ENCODE data around the gene OPN4.

Gene OPN4

DNA sequence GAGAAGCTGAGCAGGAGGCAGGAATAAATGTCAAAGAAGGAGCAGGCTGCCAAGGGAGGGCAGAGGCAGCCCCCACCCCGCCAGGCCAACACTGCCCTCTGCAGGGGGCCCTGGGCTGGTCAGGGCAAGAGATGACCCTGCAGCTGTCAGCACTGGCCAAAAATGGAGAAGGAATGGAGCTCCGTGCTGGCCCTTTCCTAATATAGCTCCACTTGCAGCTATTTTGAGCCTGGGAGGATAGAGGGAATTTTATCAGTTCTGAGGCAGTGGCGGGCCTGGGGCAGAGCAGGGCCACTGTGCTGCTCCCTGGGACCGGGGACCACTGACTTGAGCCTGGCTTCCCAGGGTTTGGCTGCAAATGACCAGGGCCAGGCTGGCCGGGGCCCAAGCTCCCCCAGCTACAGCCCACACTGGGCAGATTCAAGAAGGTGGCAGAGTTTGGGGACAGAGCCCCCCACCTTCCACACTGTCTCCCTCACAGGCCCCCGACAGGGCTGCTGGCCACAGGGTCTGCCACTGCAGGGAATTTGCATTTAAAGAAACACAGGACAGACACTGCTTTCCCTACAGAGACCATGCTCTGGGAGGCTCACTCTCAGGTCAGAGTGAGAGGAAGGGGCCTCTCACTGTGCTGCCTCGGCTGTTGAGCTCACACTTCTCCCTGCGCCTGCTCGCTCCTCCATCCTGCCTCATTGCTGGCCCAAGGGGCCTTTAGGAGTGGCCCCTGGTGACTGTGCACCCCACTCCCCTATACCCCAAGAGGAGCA, 30.2 kb downstream of the OPN4 start:
- DNase-seq: no peak

DNA sequence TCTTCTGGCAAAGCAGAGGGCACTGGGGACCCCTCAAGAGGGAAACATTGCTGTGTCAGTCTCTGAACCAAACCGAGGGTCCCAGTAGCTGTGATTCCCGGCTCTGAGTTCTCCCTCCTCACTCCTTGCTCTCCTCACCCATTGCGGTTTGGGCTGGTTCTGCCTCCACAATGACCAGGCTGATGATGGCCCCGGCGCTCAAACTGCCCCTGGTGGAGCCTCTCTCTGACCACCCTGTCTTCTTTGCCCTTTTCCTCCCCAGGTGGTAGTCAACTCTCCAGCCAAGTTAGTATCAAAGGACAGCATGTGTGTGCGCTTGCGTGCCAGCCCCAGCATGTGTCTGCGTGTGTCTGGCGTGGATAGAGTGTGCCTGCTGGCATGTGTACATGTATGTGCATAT, 31.1 kb downstream of the OPN4 start:
- DNase-seq: no peak

DNA sequence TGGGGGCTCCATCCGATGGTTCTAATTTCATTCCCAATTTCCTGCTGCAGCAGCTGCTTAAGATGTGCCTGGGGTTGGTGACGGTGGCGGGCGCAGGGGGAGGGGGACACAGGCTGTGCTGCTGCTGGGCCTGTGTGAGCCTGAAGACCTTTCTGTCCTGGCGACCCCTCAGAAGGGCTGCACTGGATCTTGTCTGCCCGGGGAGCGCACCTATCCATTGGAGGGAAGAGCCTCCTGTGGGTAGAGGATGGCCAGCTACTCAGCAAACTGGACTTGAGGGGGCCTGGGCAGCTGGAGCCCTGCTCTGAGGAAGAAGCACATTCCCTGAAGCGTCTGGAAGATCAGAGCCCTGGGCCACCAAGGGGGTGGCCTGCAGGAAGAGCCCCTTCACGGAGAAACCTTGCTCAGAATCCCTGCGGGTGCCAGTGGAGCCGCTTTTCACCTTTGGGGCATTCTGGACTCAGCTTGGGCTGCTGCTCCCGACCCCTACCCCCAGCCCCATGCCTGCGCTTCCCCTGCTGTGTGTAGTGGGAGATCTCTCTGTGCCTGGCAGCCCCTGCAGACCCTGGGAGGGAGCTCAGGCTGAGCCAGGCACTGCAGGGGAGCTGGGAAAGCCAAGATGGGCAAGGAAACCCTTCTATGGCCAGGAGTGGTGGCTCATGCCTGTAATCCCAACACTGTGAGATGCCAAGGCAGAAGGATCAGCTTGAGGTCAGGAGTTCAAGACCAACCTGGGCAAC, 31.7 kb downstream of the OPN4 start:
- DNase-seq: no peak

DNA sequence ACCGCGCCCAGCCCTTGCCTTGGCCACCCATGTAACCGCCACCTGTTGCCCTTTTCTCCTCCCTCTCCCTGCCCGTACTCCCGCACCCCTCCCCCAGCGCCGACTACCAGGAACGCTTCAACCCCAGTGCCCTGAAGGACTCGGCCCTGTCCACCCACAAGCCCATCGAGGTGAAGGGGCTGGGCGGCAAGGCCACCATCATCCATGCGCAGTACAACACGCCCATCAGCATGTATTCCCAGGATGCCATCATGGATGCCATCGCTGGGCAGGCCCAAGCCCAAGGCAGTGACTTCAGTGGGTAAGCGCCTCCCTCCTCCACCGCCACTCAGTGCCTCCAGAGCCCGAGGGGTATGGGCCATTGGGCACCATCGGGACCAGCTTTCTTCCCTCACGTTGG, 32.6 kb downstream of the OPN4 start:
- no peak for DNase-seq

DNA sequence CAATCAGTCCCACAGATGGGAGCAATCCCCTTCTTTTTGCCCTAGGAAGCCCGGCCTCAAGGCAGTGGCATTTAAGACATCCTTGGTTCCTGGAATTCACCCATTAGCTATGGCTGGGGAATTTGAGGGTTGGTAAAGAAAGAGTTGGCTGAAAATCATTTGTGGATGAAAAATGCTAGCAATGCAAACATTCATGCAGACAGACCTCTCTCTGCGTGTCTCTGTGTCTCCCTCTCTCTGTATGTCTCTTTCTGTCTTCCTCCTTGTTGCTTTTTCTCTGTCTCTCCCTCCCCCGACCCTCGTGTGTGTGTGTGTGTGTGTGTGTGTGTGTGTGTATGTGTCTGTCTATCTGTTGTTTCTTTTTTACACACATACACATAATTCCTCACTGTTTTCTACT, 33.4 kb downstream of the OPN4 start:
- no peak for DNase-seq

DNA sequence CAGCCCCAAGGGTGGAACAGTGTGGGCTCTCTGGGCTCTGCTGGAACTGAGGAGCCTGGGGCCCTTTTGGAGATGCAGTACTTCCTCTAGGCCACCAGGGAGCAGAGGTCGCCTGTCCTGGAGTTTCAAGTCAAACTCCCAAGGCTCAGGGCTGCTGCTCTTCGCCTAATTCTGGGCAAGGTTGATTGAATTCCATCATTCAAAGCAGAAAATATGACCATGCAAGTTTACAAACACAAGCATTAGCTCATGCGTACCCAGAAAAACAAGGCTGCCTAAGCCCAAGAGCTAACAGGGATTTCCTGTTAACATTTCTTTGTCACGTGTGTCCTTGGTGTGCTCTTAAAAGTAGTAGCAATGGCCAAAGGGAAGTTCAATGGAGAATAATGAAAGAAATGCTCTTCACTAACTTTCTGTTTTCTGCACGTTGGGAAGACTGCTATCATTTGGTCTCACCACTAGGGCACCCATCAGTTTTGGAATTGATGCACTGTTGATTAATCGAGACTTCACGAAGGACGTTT, 34.1 kb downstream of the OPN4 start:
- peak; percentile 67 for DNase-seq

DNA sequence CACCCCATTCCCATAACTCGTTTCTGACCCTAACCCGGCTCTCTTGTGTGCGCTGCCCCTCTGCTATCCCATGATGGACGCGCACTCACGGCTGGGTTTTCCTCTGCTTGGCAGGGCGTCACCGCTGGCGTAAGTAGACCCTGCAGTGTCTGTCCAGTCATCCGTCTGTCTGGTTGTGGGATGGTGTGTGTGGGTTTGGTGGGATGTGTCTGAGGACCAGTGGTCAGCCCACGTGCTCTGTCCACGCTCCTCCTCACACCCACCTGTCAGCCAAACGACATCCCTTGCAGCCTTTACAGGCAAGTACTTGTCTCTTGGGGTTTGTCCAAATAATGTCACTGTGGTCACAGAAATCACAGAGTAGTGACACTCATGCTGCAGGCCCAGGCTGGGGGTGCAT, 34.8 kb downstream of the OPN4 start:
- no peak for DNase-seq

DNA sequence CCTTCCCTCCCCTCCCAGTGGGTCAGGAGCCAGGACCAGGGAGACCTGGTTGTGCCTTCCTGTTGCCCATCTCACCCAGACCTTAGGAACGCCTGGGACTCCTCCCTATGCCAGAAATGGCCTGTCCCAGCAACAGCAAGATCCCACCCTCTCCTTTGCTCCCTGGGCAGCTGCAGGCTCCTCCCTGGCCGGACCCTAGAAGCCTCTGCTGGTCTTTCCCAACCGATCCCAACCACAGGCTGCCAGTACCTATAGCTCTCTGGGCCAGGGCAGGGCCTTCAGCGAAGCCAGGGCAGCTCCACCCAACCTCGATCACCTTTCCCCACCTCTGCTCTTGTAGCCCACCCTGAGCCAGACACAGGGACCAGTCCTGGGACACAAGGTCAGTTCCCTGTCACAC, 35.9 kb downstream of the OPN4 start:
- no peak for DNase-seq

DNA sequence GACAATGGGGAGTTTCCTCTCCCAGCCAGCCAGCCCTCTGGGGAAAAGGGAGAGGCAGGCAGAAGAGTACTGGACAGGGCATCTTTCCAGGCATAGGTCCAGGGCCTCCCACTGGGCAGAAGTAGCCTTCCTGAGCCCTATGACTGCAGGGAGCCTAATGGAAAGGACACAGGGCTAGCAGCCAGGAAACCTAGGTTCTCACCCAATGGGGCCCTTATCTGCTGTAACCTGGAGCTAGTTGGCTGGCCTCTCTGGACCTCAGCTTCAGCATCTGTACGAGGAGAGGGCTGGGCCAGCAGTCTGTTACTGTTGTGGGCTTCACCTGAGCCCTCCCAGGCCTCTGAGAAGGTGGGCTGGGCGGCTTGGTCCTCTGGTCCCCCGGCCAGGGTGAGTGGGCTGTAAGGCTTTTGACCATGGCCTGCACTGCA, 36.3 kb downstream of the OPN4 start:
- no peak for DNase-seq

DNA sequence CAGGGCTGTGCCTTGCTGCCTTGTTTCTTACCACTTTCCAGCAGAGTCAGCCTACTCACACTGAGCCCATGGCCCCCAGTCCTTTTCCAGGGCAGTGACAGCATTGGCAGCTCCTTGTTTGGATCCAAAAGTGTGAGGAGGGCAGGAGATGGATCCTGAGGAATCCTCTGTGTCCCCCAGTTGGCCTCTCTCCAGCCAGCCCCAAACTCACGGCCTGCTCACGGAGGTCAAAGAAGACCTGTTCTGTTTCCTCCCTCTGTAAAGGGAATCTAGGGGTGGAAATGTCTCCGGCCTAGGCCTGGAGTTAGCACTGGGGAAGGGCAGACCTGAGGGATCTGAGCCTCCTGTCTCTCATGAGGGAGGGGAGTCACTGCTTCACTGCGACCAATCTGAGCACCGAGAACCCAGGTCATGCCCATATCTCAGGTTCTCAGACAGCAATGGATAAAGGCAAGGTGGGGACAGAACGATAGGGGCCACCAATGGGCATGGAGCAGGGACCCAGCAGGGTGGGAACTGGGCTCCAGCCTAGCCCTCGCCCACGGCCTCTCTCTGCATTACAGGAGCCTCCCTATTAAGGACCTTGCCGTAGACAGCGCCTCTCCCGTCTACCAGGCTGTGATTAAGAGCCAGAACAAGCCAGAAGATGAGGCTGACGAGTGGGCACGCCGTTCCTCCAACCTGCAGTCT, 37.1 kb downstream of the OPN4 start:
- no peak for DNase-seq

DNA sequence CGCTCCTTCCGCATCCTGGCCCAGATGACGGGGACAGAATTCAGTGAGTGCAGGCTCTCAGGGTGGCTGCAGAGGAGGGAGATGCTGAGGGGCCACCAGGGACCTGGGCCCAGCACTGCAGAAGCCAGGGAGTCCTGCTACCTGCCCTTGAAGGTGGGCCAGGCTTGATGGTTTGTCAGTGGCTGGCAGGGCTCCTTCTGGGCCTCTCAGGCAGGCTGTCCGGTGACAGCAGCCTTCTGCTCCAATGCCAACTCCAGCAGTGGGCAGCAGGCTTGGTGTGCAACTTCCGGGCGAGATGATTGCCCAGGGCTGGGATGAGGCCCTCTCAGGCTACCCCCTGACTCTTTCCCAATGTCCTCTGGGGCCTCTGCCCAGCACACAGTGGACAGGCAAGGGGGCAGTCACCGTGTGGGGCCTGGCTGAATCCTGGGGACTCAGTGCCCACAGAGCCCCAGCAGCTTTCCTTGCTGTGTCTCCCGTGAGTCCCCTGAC, 37.7 kb downstream of the OPN4 start:
- DNase-seq: no peak

DNA sequence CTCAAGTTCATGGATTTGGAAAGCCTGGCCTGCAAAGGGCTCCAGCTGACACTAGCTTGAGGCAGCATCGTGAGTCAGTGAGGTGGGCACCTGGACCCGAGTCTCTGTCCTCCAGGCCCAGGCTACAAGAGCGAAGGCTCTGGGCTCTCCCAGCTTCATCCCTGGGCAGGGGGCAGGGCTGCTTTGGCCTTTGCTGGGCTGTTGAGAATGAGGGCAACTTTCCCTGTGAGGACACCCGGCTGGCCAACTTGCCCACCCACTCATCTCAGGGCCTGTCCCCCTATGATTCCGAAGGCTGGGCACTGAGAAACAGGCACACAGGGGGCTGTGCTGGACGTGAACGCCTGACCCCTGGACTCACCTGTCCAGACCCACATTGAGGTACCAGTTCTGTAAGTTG, 38.3 kb downstream of the OPN4 start:
- no peak for DNase-seq

DNA sequence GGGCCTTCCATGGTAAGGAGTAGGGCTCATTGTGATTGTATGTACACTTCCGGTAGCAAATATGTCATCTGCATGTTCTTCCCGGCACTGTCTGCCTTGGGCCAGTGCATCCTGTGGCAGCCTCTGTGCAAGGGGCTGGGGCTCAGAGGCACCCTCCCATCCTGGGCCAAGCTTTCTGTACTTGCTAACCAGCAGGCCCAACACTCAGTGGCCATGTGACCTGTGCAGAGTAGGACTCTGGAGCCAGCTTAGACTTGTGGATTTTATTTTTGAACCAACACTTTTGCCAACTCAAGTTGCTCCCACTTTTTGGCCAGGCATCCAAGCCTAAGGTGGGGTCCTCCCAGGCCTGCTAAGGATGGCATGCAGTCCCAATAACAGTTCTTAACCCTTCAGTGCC, 38.9 kb downstream of the OPN4 start:
- DNase-seq: no peak

DNA sequence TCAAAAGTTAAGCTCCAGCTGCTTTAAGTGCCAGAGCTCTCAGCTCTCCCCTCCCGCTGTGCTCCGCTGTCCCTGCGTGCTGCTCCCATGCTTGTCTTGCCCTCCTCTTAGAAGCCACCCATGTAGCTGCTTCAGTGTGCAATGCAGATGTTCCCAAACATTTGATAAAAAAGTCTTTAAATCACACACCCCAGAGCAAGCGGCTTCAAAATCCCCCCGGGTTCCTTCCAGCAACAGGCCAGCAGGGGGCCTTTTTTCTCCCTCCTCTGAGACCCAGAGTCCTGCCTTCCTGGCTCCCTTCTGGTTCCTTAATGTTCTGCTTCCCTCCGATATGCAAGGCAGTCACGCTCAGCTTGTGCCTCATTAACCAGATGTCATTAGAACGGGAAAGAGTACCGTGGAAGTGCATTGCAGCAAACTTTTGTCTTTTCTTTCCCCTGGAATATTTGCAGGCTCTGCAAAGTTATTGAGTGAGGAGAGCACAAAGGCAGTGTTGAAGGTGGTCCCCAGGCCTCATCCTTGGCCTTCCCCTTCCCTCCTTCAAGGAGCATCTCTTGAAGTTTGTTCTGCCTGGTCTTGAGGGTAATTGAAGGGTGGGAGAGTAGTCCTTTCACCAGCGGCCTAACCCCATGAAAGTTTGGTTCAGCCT, 39.5 kb downstream of the OPN4 start:
- peak; percentile 60 for DNase-seq

DNA sequence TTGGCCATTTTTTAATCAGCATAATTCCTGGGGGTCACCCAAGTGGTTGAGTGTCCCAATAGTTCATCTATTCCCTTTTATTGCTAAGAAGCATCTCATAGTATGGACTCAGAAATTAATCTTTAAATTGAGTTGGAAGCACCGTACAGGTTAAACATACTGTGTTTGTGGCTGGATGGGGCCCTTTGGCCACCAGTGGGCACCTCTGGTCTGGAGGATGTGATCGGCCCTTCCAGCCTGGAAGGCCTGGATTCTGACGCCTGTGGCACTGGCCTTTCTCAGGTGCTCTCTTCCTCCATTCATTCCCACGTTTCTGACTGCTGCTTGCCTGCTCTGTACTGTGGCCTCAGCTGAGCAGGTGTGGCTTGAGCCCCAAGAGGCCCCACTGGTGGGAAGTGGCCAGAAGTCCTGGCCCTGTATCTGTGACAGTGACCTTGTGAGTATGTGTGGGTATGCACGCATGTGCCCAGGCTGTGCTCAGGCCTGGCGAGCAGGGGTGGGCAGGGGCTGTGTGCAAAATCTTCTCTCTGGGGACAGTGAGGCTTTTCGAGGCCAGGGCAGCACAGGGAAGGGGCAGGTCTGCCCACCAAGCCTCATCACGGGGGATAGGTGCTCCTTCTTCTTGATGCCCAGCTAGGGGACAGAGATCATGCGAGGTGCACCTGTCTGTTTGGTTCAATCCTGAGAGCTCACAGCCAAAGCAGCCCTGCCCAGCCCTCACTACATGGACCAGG, 44.0 kb downstream of the OPN4 start:
- no peak for DNase-seq

DNA sequence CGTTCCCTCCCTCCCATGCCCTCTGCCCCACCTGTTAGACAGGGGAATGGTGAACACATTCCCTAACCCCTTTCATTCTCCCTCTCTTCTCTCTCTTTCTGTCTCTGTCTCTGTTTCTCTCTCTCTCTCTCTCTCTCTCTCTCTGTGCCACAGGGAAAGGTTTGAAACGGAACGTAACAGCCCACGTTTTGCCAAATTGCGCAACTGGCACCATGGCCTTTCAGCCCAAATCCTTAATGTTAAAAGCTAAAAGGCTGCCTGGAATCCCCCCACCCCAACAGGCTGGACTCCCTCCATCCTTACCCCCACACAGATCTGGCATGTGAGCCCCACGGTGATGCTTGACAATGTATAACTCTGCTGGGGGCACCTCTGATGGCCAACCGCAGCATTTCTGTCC, 44.8 kb downstream of the OPN4 start:
- DNase-seq: no peak

DNA sequence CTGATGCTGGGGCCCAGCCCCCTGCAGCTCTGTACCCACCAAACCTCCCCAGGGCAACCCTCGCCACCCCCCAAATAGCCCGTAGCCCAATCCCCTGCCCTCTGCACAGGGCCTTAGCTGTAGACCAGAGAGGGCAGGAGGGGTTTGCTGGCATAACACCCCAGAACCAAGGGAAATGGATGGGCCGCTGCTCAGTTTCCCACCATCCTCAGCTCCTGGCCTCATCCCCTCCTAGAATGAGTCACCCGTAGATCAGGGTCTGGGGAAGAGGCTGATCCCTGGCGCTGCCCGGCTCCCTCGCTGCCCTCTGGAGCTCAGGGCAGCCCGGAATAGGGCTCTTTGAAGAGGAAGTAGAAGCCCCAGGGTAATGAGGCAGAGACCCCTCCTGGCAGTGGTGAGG, 45.2 kb downstream of the OPN4 start:
- DNase-seq: no peak

DNA sequence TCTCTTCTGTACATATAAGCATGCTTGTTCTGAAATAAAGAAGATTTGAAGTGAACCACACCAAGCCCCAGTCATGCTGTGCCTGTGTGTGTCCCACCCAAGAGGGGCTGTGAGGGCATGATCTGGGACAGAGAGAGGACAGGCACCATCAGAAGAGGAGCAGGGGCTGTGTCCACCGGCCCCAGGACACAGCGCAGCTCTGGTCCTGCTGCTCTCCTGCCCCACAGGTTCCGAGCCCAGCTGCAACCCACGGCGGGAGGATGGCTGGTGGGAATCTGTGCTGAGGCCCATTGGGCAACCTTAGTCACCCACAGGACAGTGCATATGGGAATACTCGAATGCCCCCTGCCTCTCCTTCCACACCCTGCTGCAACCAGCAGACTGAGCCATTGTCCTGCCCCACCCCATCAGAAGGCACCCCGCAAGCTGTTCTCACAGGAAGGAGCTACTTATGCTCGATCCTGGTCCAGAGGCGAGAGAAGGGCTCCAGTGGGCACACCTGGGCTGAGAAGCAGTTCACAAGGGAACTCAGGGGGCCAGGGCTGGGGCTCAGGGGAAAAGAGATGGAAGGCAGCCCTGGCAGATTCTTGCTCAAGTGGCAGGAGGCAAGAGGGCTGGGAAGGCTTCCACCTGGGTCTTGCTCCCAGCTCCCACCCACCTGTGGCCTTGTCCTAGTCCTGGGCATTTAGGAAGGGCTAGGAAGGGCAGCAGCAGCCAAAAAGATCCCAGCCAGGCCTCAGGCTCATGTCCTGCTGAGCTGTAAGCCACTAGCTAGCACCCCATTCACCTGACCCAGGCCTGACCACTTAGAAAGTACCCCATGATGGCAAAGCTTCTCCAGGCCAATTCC, 45.9 kb downstream of the OPN4 start:
- no peak for DNase-seq

DNA sequence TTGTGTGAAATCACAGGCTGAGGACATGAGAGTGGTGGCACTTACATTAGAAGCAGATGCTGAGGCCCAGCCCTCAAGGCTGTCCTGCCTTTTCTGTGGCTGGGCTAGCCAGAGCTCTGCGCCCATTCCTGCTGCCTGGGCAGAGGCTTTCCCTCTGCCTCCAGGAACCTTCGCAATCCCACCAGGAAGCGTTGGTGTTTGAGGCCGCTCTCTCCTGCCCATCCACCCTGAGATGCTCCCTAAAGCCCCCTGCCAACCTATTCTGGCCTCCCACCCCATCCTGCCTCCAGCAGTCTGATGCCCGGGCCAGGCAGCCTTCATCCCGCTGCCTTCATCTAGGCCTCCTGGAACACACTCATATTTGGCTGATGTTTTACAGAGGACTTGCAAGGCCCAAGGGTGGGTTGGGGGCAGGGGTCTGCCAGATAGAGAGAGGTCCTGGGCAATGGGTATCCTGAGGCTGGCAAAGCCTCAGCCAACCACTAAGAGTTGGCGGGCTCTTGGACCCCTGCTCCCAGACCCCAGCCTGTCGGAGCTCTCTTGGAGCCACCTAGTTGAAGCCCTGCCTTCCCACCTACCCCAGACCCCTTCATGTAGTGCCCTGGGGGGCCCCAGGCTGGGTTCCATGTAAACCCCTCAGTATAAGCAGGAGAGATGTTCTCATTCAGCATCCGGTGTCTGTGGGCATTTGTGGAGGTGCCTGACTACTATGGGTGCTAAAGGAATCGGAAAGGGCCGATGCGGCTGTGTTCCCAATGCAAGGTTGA, 46.7 kb downstream of the OPN4 start:
- DNase-seq: no peak

DNA sequence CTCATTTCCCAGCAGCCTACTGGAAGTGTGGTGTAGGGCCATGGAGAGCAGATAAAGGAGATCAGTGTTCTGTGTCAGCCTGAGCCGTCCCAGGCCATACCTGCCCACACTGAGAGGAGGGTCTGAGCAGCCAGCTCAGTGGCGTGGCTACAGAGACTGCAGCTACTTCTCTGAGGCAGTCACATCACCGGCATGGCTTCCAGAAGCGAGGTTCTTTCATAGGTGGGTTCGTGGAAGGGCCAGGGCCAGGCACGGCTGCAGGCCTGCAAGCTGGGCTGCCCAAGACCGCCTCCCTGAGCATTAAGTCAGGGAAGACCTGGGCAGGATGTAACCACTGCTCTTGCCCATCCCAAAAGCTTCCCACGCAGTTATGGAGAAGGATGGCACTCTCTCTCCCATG, 48.8 kb downstream of the OPN4 start:
- no peak for DNase-seq

DNA sequence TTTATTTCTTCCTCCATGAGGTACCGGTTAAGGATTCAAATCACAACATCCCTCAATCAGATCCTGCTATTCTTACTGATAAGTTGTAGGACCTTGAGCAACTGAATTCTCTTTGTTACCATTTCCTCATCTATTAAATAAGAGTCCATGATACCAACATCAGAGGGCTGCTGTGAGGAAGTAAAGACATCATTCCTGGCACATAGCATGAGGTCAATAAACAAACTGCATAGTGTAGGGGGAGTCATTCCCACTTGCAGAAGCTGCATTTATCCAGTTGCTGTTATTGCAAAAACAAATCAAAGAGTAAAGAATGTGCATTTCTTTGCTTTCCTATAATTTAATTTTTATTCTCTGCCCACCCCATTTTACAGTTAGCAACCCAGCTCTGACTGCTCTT, 50.8 kb downstream of the OPN4 start:
- no peak for DNase-seq
